Activated CD4-positive, alpha-beta T cell treated with anti-CD3 and anti-CD28 coated beads, Interleukin-2, amount 10 ng/mL, durations not matched to agents 24 days and 14 days (primary cell): ENCODE measurements around the gene CPSF3. TPM values are rescaled to one million over a fixed set of nuclear protein-coding genes. Genes with fewer than 3 reads are reported as not detected.

ENCODE experiments used
- DNase-seq: peaks from one replicate; pipeline ENCODE4 v3.0.0; 2022
- H3K27ac Mint-ChIP-seq: one replicate; pipeline ENCODE4 v1.8.0; 2022; ENCODE audit warnings: mild to moderate bottlenecking, mixed read lengths
- H3K27me3 Mint-ChIP-seq: one replicate; pipeline ENCODE4 v1.8.0; 2022; ENCODE audit warnings: mixed read lengths
- H3K36me3 Mint-ChIP-seq: one replicate; pipeline ENCODE4 v1.8.0; 2022; ENCODE audit warnings: low read depth, mild to moderate bottlenecking, mixed read lengths
- H3K4me1 Mint-ChIP-seq: one replicate; pipeline ENCODE4 v1.8.0; 2021; ENCODE audit warnings: mixed read lengths
- H3K4me3 Mint-ChIP-seq: one replicate; pipeline ENCODE4 v1.8.0; 2022; ENCODE audit warnings: mild to moderate bottlenecking, moderate library complexity, mixed read lengths
- H3K9me3 Mint-ChIP-seq: one replicate; pipeline ENCODE4 v1.8.0; 2021; ENCODE audit warnings: mixed read lengths
- intact Hi-C: fragments of 100-400 bp; cut with micrococcal nuclease; formaldehyde crosslinking; loops from one replicate; pipeline ENCODE4 v1.15.1; 2023
- total RNA-seq: library from RNA; stranded (reverse); gene quantifications from 2 replicates; pipeline ENCODE4 v1.2.3, GENCODE V29; 2022

The CPSF3 gene
- total RNA-seq, 1 donor from 2014 or later: 81.4 TPM

- Mint-ChIP-seq H3K27me3 (no peaks in the 10 kb centered on the region), H3K9me3 (no peaks in the 10 kb centered on the region), H3K4me3 (no peak overlapping the region), H3K27ac (peak overlapping the region; percentile 23), H3K4me1 (peaks cover 50% of the 10 kb centered on the region), H3K36me3 (peaks cover 43% of the 10 kb centered on the region)
- DNase-seq: no peak
- intact Hi-C loops: no loop called here
Observed at GRCh38 chr2:9418746-9419145, 4.7 kb upstream of the CPSF3 start.

GRCh38 chr2:9419541-9419940 lies 3.9 kb upstream of the CPSF3 start:
- Mint-ChIP-seq H3K4me3 (no peak overlapping the region), H3K27ac (peak overlapping the region; percentile 54), H3K9me3 (no peaks in the 10 kb centered on the region), H3K36me3 (peaks cover 37% of the 10 kb centered on the region), H3K4me1 (peaks cover 51% of the 10 kb centered on the region), H3K27me3 (no peaks in the 10 kb centered on the region)
- DNase-seq: no peak
- intact Hi-C loops: no loop called here

- peaks cover 36% of the 10 kb centered on the region for H3K36me3 Mint-ChIP-seq
- intact Hi-C loops: loop anchor here (5.0 kb wide), 2 partner anchors 702 to 1392 kb away; partner anchors contain the start of genes PDIA6 and RRM2
- peak overlapping the region; percentile 14 for H3K4me3 Mint-ChIP-seq
- DNase-seq: no peak
- H3K4me1 Mint-ChIP-seq: peaks cover 51% of the 10 kb centered on the region
- no peaks in the 10 kb centered on the region for H3K9me3 Mint-ChIP-seq
- H3K27ac Mint-ChIP-seq: peak overlapping the region; percentile 1
- H3K27me3 Mint-ChIP-seq: no peaks in the 10 kb centered on the region
Observed at GRCh38 chr2:9420495-9420894, 3.0 kb upstream of the CPSF3 start.

GRCh38 chr2:9422321-9423099 lies 944 bp upstream of the CPSF3 start:
- H3K4me3 Mint-ChIP-seq: no peak overlapping the region
- peaks cover 26% of the 10 kb centered on the region for H3K36me3 Mint-ChIP-seq
- H3K27me3 Mint-ChIP-seq: no peaks in the 10 kb centered on the region
- DNase-seq: peak; percentile 85
- intact Hi-C loops: loop anchor here (1.0 to 5.0 kb wide), 9 partner anchors 50 to 1390 kb away; partner anchors contain the start of genes ODC1, PDIA6, RRM2 and TAF1B
- H3K27ac Mint-ChIP-seq: peak overlapping the region; percentile 94
- H3K4me1 Mint-ChIP-seq: peaks cover 39% of the 10 kb centered on the region
- H3K9me3 Mint-ChIP-seq: no peaks in the 10 kb centered on the region

- H3K9me3 Mint-ChIP-seq: no peaks in the 10 kb centered on the region
- intact Hi-C loops: loop anchor here (1.0 to 5.0 kb wide), 9 partner anchors 49 to 1388 kb away; partner anchors contain the start of genes ODC1, PDIA6, RRM2 and TAF1B
- H3K27me3 Mint-ChIP-seq: no peaks in the 10 kb centered on the region
- peaks cover 34% of the 10 kb centered on the region for H3K4me1 Mint-ChIP-seq
- no peak overlapping the region for H3K27ac Mint-ChIP-seq
- DNase-seq: peak; percentile 82
- peaks cover 20% of the 10 kb centered on the region for H3K36me3 Mint-ChIP-seq
- no peak overlapping the region for H3K4me3 Mint-ChIP-seq
Observed at GRCh38 chr2:9423922-9424272, 443 bp downstream of the CPSF3 start.

- intact Hi-C loops: loop anchor here (5.0 kb wide), 2 partner anchors 698 to 1388 kb away; partner anchors contain the start of genes PDIA6 and RRM2
- Mint-ChIP-seq H3K27ac (no peak overlapping the region), H3K36me3 (peaks cover 26% of the 10 kb centered on the region), H3K4me1 (peaks cover 30% of the 10 kb centered on the region), H3K9me3 (no peaks in the 10 kb centered on the region), H3K4me3 (no peak overlapping the region), H3K27me3 (no peaks in the 10 kb centered on the region)
- DNase-seq: no peak
Observed at GRCh38 chr2:9424447-9425164, 1.2 kb downstream of the CPSF3 start.

- Mint-ChIP-seq H3K27me3 (no peaks in the 10 kb centered on the region), H3K9me3 (no peaks in the 10 kb centered on the region), H3K27ac (no peak overlapping the region), H3K36me3 (peaks cover 45% of the 10 kb centered on the region), H3K4me3 (no peak overlapping the region), H3K4me1 (peaks cover 18% of the 10 kb centered on the region)
- DNase-seq: peak; percentile 52
- intact Hi-C loops: no loop called here
Observed at GRCh38 chr2:9428965-9429577, 5.6 kb downstream of the CPSF3 start.

- intact Hi-C loops: no loop called here
- no peak for DNase-seq
- peaks cover 56% of the 10 kb centered on the region for H3K36me3 Mint-ChIP-seq
- H3K4me1 Mint-ChIP-seq: peaks cover 16% of the 10 kb centered on the region
- no peaks in the 10 kb centered on the region for H3K27me3 Mint-ChIP-seq
- H3K27ac Mint-ChIP-seq: peak overlapping the region; percentile 94
- no peaks in the 10 kb centered on the region for H3K9me3 Mint-ChIP-seq
- peak overlapping the region; percentile 34 for H3K4me3 Mint-ChIP-seq
Observed at GRCh38 chr2:9430316-9431293, 7.2 kb downstream of the CPSF3 start.

- no peak overlapping the region for H3K4me3 Mint-ChIP-seq
- H3K4me1 Mint-ChIP-seq: peaks cover 13% of the 10 kb centered on the region
- intact Hi-C loops: no loop called here
- peaks cover 71% of the 10 kb centered on the region for H3K36me3 Mint-ChIP-seq
- no peaks in the 10 kb centered on the region for H3K27me3 Mint-ChIP-seq
- H3K27ac Mint-ChIP-seq: peak overlapping the region; percentile 48
- DNase-seq: no peak
- no peaks in the 10 kb centered on the region for H3K9me3 Mint-ChIP-seq
Observed at GRCh38 chr2:9434489-9434888, 11.0 kb downstream of the CPSF3 start.

GRCh38 chr2:9439536-9439935 lies 16.1 kb downstream of the CPSF3 start:
- no peak for DNase-seq
- Mint-ChIP-seq H3K9me3 (no peaks in the 10 kb centered on the region), H3K27me3 (no peaks in the 10 kb centered on the region), H3K36me3 (peaks cover 56% of the 10 kb centered on the region), H3K4me3 (no peak overlapping the region), H3K4me1 (no peaks in the 10 kb centered on the region), H3K27ac (no peak overlapping the region)
- intact Hi-C loops: no loop called here

- peaks cover 53% of the 10 kb centered on the region for H3K36me3 Mint-ChIP-seq
- H3K9me3 Mint-ChIP-seq: no peaks in the 10 kb centered on the region
- DNase-seq: no peak
- H3K4me3 Mint-ChIP-seq: no peak overlapping the region
- H3K4me1 Mint-ChIP-seq: peaks cover 3% of the 10 kb centered on the region
- intact Hi-C loops: no loop called here
- H3K27ac Mint-ChIP-seq: no peak overlapping the region
- H3K27me3 Mint-ChIP-seq: no peaks in the 10 kb centered on the region
Observed at GRCh38 chr2:9440058-9440727, 16.7 kb downstream of the CPSF3 start.

GRCh38 chr2:9441556-9441955 lies 18.1 kb downstream of the CPSF3 start:
- Mint-ChIP-seq H3K4me3 (no peak overlapping the region), H3K36me3 (peaks cover 55% of the 10 kb centered on the region), H3K27me3 (no peaks in the 10 kb centered on the region), H3K27ac (no peak overlapping the region), H3K4me1 (peaks cover 9% of the 10 kb centered on the region), H3K9me3 (no peaks in the 10 kb centered on the region)
- intact Hi-C loops: no loop called here
- no peak for DNase-seq

- H3K27ac Mint-ChIP-seq: no peak overlapping the region
- H3K36me3 Mint-ChIP-seq: peaks cover 50% of the 10 kb centered on the region
- no peaks in the 10 kb centered on the region for H3K27me3 Mint-ChIP-seq
- H3K4me1 Mint-ChIP-seq: peaks cover 9% of the 10 kb centered on the region
- no peak for DNase-seq
- H3K4me3 Mint-ChIP-seq: no peak overlapping the region
- intact Hi-C loops: no loop called here
- no peaks in the 10 kb centered on the region for H3K9me3 Mint-ChIP-seq
Observed at GRCh38 chr2:9443526-9443925, 20.1 kb downstream of the CPSF3 start.
